CD1c-positive myeloid dendritic cell (primary cell): ENCODE results near the gene MRPL53.
A peak's percentile ranks its signal among the peaks of the same experiment; 100 is the strongest.
"Not testable (repeated sequence)": the region's sequence is repeated elsewhere in the genome, so short reads cannot be mapped to it uniquely, and the experiment has no call there.

Source experiments
- DNase-seq: peaks from one replicate; pipeline ENCODE4 v3.0.0-alpha.2; 2016; ENCODE audit errors: extremely low spot score

Gene MRPL53

DNA sequence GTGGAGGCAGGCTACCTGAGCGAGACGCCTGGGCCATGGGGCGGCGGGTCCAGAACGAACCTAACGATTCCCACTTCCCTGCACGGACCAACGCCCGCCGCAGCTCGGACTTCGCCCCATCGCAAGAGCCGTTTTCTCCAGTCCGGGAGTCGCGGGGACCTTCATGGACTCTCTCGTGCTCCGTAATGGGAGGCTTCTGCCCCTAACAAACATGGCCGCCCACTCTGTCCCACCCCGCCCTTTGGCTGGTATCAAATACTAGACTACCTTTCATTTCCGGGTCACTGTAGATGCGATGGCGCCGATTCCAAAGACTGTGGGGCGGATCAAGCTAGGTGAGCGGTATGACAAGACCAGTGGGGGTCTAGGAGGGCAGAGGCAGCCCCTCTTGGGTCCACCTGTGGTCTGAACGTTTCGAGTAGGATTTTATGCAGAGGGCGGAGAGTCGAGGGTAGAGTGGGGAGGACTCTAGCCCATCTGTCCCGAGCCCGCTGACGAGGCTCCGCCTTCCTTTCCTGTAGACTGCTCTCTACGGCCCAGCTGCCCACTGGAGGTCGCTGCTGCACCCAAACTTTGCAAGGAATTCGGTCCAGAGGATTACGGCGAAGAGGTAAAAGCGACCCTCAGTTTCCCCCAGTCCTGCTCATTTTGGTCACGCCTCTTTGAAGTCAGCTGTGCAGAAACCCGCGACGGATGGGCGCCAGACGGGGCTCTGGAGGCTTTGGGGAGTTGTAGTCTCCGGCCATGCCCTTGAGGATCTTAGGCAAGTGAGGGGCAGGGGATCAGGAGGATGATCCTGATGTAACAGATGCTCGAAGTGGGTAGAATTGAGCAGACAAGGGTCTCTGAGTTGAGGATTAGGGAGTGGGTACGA lies 10.6 kb upstream of the MRPL53 start, which contains the start of the genes CCDC142 and TTC31:
Gene CCDC142, minus strand, starts transcription at position 198 of the 874 bp plus-strand sequence. Its CDS starts 161 bp downstream, at position 37.
Gene TTC31, plus strand, starts transcription at position 281 of the 874 bp plus-strand sequence. Its CDS starts 15 bp downstream, at position 296.
- DNase-seq = peak; percentile 97

- DNase-seq = peak; percentile 66
Observed at GRCh38 chr2:74481961-74482800, 9.7 kb upstream of the MRPL53 start.

DNA sequence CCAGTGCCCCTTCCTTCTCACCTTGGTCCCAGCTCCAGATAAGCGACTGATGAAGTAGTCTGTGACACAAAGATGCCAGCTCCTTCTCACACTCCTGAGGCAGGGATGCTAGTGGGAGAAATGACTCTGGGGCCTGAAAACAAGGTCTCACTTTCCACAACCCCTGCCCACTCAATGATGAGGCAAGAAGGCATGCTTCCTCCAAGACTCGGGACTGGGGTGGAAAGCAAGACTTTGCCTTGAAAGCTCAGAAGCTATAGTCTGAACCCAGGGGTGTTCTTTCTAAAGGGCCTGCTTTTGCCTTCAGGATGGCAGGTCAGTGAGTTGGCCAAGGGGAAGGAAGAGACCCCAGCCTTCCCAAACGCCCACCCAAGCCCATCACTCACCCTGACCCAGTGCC lies 9.0 kb upstream of the MRPL53 start:
- DNase-seq = peak; percentile 72

GRCh38 chr2:74474899-74475298 lies 2.4 kb upstream of the MRPL53 start:
- DNase-seq = no peak

DNA sequence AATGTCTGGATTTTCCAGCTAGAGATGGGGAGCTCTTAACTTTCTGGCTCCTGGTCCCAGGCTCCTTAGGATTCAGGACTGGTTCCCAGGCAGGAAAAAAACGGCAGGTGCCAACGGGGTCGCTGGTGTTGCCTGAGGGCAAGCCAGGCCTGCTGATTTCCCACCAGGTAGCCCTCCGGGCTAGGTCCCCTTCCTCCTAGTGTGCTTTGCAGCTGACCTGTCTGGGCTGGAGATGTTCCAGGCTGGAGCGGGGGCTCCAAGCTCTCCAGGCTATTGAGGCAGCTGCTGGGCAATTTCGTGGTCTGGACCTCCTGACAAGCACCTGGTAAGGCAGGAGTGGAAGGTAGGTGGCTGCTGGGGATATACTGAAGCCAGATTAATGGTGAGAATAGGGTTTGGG lies 2.0 kb upstream of the MRPL53 start:
- DNase-seq = no peak

GRCh38 chr2:74472945-74473258 lies 422 bp upstream of the MRPL53 start:
- no peak for DNase-seq

GRCh38 chr2:74471332-74472065 lies 981 bp downstream of the MRPL53 start:
- no peak for DNase-seq

DNA sequence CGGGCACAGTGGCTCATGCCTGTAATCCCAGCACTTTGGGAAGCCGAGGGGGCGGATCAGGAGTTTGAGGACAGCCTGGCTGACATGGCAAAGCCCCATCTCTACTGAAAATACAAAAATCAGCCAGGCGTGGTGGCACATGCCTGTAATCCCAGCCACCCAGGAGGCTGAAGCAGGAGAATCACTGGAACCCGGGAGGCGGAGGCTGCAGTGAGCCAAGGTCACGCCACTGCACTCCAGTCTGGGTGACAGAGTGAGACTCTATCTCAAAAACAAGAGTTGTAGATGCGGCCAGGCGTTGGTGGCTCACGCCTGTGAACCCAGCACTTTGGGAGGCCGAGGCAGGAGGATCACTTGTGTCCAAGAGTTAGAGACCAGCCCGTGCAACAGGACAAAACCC lies 1.7 kb downstream of the MRPL53 start:
- not testable (repeated sequence) for DNase-seq

DNA sequence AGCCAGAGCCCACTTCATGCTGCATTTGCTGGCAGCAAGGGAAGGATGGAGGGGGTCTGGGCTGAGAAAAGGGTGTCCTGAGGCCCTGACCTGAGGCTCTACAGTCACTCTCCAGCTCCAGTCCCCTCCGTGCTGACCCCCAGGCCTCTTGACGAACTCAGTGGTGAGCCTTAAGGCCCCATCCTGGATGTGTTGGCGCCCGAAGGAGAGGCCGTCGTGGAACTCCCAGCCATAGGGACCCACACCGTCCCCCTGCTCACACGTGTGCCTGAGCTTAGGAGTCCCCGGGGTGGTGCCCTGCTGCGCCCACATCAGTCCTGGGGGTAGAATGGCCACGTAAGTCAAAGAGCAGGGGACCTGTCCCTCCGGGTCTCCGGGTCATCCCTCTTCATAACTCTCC lies 8.1 kb downstream of the MRPL53 start:
- no peak for DNase-seq

GRCh38 chr2:74462786-74463105 lies 9.7 kb downstream of the MRPL53 start:
- DNase-seq = no peak

DNA sequence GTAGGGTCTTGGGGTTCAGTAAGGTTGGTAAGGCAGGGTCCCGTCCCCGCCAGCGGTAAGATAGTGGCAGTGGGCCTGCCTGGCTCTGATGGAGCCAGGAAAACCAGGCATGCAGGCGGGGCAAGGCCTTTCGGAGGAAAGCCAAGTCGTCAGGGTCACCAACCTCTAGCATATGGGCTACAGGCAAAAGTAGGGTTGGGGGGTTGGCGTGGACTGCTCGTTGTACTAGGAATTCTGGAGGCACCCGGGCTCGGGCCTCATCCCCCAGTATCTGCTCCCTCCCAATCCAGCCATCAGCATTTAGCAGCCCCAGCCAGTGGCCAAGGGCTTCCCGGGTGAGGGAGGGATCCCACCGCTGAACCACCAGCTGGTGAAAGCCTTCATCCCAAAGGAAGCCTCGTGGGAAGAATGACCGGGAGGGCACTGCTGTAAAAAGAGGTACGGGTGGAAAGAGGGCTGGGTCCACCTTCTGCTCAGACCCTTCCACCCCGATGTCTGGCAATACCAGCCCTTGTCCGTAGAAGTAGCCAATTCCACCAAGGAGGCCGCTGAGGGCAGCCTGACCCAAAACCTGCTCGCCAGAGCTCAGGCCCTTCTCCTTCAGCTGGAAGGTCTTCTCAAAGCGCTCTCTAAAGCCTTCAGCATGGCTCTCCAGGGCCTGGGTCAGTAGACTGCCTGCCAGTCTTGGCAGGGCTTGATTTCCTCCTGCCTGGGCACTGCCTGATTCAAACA lies 10.3 kb downstream of the MRPL53 start:
- no peak for DNase-seq

GRCh38 chr2:74461187-74462053 lies 11.1 kb downstream of the MRPL53 start:
- DNase-seq = no peak

- DNase-seq = not testable (repeated sequence)
Observed at GRCh38 chr2:74460187-74460586, 12.3 kb downstream of the MRPL53 start.

- not testable (repeated sequence) for DNase-seq
Observed at GRCh38 chr2:74459503-74460118, 12.9 kb downstream of the MRPL53 start.

- no peak for DNase-seq
Observed at GRCh38 chr2:74458938-74459363, 13.5 kb downstream of the MRPL53 start.

GRCh38 chr2:74458132-74458937 lies 14.1 kb downstream of the MRPL53 start, which contains the start of gene WBP1:
Gene WBP1 (plus strand): TSS chr2:74458438. CDS start chr2:74458603, 165 bp downstream.
- DNase-seq = peak; percentile 100

DNA sequence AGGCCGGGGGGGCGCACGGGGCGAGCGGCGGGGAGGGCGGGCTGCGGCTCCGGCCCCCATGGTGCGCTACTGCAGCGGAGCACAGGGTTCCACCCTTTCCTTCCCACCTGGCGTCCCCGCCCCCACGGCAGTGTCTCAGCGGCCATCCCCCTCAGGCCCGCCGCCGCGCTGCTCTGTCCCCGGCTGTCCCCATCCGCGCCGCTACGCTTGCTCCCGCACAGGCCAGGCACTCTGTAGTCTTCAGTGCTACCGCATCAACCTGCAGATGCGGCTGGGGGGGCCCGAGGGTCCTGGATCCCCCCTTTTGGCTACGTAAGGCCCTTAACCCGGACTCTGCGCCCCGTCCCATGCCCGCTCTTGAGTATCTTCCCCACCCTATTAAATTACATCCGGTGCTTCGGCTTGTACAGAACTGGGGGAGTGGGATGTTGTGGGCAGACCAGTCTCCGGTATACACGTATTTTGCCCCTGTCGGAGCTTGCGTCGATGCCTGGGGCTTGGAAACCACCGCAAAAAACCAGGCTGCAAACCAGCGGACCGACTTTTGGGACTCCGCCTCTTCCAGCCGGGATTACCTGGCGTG lies 14.8 kb downstream of the MRPL53 start:
- DNase-seq = peak; percentile 60

DNA sequence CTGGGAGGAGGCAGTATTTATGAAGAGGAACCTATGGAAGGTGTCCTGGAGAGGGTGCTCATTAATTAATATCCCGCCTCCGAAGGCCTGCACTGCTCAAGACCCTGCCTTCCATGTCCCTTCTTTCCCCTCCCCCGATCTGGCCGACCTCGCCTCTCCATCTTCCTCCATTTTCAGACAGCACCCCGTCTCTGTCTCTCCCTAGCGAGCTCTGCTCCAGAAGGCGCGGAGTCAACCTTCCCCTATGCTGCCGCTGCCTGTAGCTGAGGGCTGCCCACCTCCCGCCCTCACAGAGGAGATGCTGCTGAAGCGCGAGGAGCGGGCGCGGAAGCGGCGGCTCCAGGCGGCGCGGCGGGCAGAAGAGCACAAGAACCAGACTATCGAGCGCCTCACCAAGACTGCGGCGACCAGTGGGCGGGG lies 15.3 kb downstream of the MRPL53 start:
- DNase-seq = no peak
